8988T (cell line): Measurements from ENCODE around the gene SMARCA4.

Experiments
- DNase-seq: peaks from one replicate; pipeline ENCODE4 v3.0.0; 2011

The SMARCA4 gene

DNA sequence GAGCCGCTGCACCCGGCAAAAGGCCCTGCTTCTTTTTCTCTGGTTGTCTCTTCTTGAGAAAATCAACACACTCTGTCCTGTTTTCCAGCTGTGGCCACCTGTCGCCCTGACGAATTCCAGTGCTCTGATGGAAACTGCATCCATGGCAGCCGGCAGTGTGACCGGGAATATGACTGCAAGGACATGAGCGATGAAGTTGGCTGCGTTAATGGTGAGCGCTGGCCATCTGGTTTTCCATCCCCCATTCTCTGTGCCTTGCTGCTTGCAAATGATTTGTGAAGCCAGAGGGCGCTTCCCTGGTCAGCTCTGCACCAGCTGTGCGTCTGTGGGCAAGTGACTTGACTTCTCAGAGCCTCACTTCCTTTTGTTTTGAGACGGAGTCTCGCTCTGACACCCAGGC lies 145.6 kb downstream of the SMARCA4 start:
- DNase-seq: no peak

- no peak for DNase-seq
Measured at GRCh38 chr19:11108746-11109145, 147.9 kb downstream of the SMARCA4 start.

GRCh38 chr19:11111117-11111770 lies 150.4 kb downstream of the SMARCA4 start:
- DNase-seq: no peak

DNA sequence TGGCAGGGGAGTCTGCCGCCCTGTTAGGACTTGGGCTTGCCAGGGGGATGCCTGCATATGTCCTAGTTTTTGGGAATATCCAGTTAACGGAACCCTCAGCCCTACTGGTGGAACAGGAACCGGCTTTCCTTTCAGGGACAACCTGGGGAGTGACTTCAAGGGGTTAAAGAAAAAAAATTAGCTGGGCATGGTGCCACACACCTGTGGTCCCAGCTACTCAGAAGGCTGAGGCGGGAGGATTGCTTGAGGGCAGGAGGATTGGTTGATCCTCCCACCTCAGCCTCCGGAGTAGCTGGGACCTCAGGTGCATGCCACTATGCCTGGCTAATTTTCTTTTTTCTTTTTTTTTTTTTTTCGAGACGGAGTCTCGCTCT lies 150.9 kb downstream of the SMARCA4 start:
- no peak for DNase-seq
